Endodermal cell (in vitro differentiated cells): ENCODE measurements around the gene WFDC10A. TPM values are rescaled to one million over a fixed set of nuclear protein-coding genes. Genes with fewer than 3 reads are reported as not detected.
A peak's percentile ranks its signal among the peaks of the same experiment; 100 is the strongest.

Experiments used
- DNase-seq: peaks from one replicate; pipeline ENCODE4 v3.0.0-alpha.2; 2017
- H3K27ac ChIP-seq: 2 replicates; pipeline ENCODE4 v1.5.1; 2013; ENCODE audit warnings: mild to moderate bottlenecking, low read depth, low read length, moderate library complexity
- H3K27me3 ChIP-seq: 2 replicates; pipeline ENCODE4 v1.6.1; 2013; ENCODE audit warnings: mild to moderate bottlenecking, low read length, moderate library complexity; ENCODE audit not compliant: insufficient read depth, control insufficient read depth, poor library complexity, severe bottlenecking
- H3K36me3 ChIP-seq: 2 replicates; pipeline ENCODE4 v1.7.0; 2013; ENCODE audit warnings: mild to moderate bottlenecking, low read length, moderate library complexity; ENCODE audit not compliant: control insufficient read depth, insufficient read depth
- H3K4me1 ChIP-seq: one replicate; pipeline ENCODE4 v1.7.0; 2013; ENCODE audit warnings: low read length; ENCODE audit not compliant: control insufficient read depth, insufficient read depth
- H3K4me3 ChIP-seq: 2 replicates; pipeline ENCODE4 v1.5.1; 2013; ENCODE audit warnings: mild to moderate bottlenecking, low read length, moderate library complexity
- H3K9ac ChIP-seq: 2 replicates; pipeline ENCODE4 v1.6.1; 2013; ENCODE audit warnings: mild to moderate bottlenecking, low read length, moderate library complexity; ENCODE audit not compliant: poor library complexity, severe bottlenecking; ENCODE audit errors: extremely low read depth
- H3K9me3 ChIP-seq: 2 replicates; pipeline ENCODE4 v1.6.1; 2013; ENCODE audit warnings: mild to moderate bottlenecking, low read length, moderate library complexity; ENCODE audit not compliant: control insufficient read depth
- H3K27ac Mint-ChIP-seq: 2 replicates; pipeline ENCODE4 v1.8.0; 2020; ENCODE audit warnings: mixed read lengths
- H3K27me3 Mint-ChIP-seq: 2 replicates; pipeline ENCODE4 v1.8.0; 2021; ENCODE audit warnings: mild to moderate bottlenecking, mixed read lengths; ENCODE audit not compliant: insufficient read depth
- H3K36me3 Mint-ChIP-seq: 2 replicates; pipeline ENCODE4 v1.8.0; 2020; ENCODE audit warnings: low read depth, mixed read lengths
- H3K4me1 Mint-ChIP-seq: 2 replicates; pipeline ENCODE4 v1.8.0; 2020; ENCODE audit warnings: mixed read lengths
- H3K4me3 Mint-ChIP-seq: 2 replicates; pipeline ENCODE4 v1.8.0; 2020; ENCODE audit warnings: mild to moderate bottlenecking, moderate library complexity, mixed read lengths
- H3K9me3 Mint-ChIP-seq: 2 replicates; pipeline ENCODE4 v1.8.0; 2020; ENCODE audit warnings: mild to moderate bottlenecking, mixed read lengths
- WGBS, 2 experiments: methylation state at CpG; one replicate each; pipeline versions ENCODE4 v1.1.5 to v1.1.7; 2013; ENCODE audit warnings: missing lambda C conversion rate in 2 of 2, mixed read lengths in 1 of 2; ENCODE audit not compliant: insufficient coverage in 1 of 2, insufficient read length in 1 of 2; 5-methylcytosine and 5-hydroxymethylcytosine counted together
- total RNA-seq, 2 donors: library from RNA; stranded (reverse); fragmentation: NEBNext Ultra II Directional in 1 of 2; extraction: Animal tissue kit (Norgen Biotek cat#: 25700) in 1 of 2; gene quantifications; 2 replicates in 1 of 2; 3 replicates in 1 of 2; pipeline ENCODE4 v1.2.1, GENCODE V29; 2021
- TF ChIP-seq, protein P1 (sequence below): fragments of 200-600 bp; sonication (generic); conservative IDR thresholded peaks from 2 replicates; pipeline ENCODE4 v1.5.0; 2021; ENCODE audit warnings: antibody characterized with exemption, mild to moderate bottlenecking

Gene WFDC10A
- total RNA-seq, 2 donors from 2014 or later: not detected

DNA sequence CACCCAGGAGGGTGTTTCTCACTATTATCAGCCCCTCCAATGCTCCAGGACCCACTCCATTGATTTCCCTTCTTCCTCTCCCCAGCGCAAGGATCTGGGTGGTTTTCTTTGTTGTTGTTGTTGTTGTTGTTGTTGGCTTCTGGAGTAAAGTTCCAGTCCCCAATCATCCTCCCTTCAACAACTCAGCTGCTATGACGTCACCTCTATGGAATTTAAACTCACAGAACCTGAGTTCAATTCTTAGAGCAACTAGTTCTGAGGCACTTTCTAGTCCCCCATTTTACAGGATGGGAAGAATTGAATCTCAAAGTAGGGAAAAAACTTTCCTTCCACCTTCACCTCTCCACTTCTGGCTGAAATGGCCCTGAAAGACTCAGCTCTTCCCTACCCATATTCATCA, 40.7 kb upstream of the WFDC10A start:
- Mint-ChIP-seq H3K4me1 (peaks cover 3% of the 10 kb centered on the region), H3K36me3 (peaks cover 1% of the 10 kb centered on the region), H3K27ac (no peak overlapping the region), H3K9me3 (peaks cover 23% of the 10 kb centered on the region), H3K4me3 (no peak overlapping the region), H3K27me3 (peaks cover 4% of the 10 kb centered on the region)
- H3K36me3 ChIP-seq: no peaks in the 10 kb centered on the region
- no peaks in the 10 kb centered on the region for H3K4me1 ChIP-seq
- DNase-seq: no peak
- TF ChIP-seq, protein P1, sequence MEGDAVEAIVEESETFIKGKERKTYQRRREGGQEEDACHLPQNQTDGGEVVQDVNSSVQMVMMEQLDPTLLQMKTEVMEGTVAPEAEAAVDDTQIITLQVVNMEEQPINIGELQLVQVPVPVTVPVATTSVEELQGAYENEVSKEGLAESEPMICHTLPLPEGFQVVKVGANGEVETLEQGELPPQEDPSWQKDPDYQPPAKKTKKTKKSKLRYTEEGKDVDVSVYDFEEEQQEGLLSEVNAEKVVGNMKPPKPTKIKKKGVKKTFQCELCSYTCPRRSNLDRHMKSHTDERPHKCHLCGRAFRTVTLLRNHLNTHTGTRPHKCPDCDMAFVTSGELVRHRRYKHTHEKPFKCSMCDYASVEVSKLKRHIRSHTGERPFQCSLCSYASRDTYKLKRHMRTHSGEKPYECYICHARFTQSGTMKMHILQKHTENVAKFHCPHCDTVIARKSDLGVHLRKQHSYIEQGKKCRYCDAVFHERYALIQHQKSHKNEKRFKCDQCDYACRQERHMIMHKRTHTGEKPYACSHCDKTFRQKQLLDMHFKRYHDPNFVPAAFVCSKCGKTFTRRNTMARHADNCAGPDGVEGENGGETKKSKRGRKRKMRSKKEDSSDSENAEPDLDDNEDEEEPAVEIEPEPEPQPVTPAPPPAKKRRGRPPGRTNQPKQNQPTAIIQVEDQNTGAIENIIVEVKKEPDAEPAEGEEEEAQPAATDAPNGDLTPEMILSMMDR: no peak
- H3K4me3 ChIP-seq: peak overlapping the region; percentile 29
- WGBS, 2 experiments: 40% methylated on average over 1 of the region's 2 CpGs; no CpG with 5 or more reads in 1 of the 2 experiments
- no peak overlapping the region for H3K9ac ChIP-seq
- H3K27ac ChIP-seq: no peak overlapping the region
- peaks cover 26% of the 10 kb centered on the region for H3K9me3 ChIP-seq
- no peaks in the 10 kb centered on the region for H3K27me3 ChIP-seq

DNA sequence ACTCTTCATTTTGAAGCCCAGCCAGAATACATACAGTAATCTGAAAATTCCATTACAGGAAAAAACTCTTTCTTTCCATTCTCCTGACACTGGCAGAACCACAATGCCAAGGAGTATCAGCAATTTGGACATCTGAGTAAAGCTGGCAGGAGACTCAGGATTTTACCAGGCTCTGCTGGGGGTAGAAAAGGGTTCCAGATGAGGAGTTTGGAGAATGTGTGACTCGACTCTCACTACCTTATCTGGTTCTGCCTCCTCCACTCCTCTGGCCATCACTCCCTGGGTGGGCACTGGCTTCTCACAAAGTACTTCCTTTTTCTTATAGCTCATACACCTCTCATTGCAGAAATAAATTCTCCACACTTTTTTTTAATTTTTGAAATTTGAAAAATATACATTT, 39.8 kb upstream of the WFDC10A start:
- H3K4me1 ChIP-seq: no peaks in the 10 kb centered on the region
- H3K27ac Mint-ChIP-seq: no peak overlapping the region
- H3K27me3 ChIP-seq: no peaks in the 10 kb centered on the region
- TF ChIP-seq, protein P1: no peak
- no peak overlapping the region for H3K27ac ChIP-seq
- no peak overlapping the region for H3K4me3 Mint-ChIP-seq
- no peak overlapping the region for H3K4me3 ChIP-seq
- peaks cover 1% of the 10 kb centered on the region for H3K36me3 Mint-ChIP-seq
- no peaks in the 10 kb centered on the region for H3K36me3 ChIP-seq
- WGBS, 2 experiments: 58% methylated on average over 1 of the region's 1 CpG; no CpG with 5 or more reads in 1 of the 2 experiments
- peaks cover 31% of the 10 kb centered on the region for H3K9me3 ChIP-seq
- DNase-seq: no peak
- H3K4me1 Mint-ChIP-seq: peaks cover 3% of the 10 kb centered on the region
- H3K27me3 Mint-ChIP-seq: peaks cover 4% of the 10 kb centered on the region
- H3K9ac ChIP-seq: no peak overlapping the region
- H3K9me3 Mint-ChIP-seq: peaks cover 25% of the 10 kb centered on the region

DNA sequence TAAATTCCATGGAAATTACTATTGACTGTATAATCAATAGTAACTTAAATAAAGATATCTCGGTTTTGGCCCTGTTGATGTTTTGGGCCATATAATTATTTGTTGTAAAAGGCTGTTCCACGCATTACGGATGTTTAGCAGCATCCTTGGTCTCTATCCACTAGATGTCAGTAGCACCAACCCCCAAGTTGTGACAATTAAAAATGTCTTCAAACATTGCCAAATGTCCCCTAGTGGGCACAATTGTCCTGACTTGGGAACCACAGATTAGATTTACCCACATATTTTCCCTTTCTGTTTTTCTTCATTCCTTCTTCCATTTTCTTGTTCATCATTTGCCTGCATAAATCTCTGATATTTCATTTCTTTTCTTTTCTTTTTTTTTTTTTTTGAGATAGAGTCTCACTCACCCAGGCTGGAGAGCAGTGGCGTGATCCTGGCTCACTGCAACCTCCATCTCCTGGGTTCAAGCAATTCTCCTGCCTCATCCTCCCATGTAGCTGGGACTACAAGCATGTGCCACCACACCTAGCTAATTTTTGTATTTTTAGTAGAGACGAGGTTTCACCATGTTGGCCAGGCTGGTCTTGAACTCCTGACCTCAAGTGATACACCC, 36.9 kb upstream of the WFDC10A start:
- no peak overlapping the region for H3K27ac Mint-ChIP-seq
- Histone ChIP-seq H3K9me3 (peaks cover 31% of the 10 kb centered on the region), H3K4me3 (no peak overlapping the region), H3K36me3 (no peaks in the 10 kb centered on the region), H3K9ac (no peak overlapping the region), H3K27me3 (no peaks in the 10 kb centered on the region), H3K4me1 (no peaks in the 10 kb centered on the region), H3K27ac (no peak overlapping the region)
- H3K4me3 Mint-ChIP-seq: no peak overlapping the region
- peaks cover 1% of the 10 kb centered on the region for H3K36me3 Mint-ChIP-seq
- H3K9me3 Mint-ChIP-seq: peaks cover 25% of the 10 kb centered on the region
- H3K27me3 Mint-ChIP-seq: peaks cover 4% of the 10 kb centered on the region
- peak; percentile 51 for DNase-seq
- 59 to 79% methylated on average over 3 to 5 of the region's 5 CpGs for WGBS, 2 experiments
- H3K4me1 Mint-ChIP-seq: peaks cover 3% of the 10 kb centered on the region
- TF ChIP-seq, protein P1: peak; percentile 88
